Liver (tissue), 9 donors: Measurements from ENCODE around the gene NXPE2. TPM values are rescaled to one million over a fixed set of nuclear protein-coding genes. Genes with fewer than 3 reads are reported as not detected.

Experiments
- DNase-seq: peaks from one replicate; pipeline ENCODE4 v3.0.0-alpha.2; 2017; ENCODE audit warnings: low spot score
- H3K27ac ChIP-seq, 2 donors: one replicate each; pipeline ENCODE4 v1.7.0; 2013; ENCODE audit warnings: inconsistent platforms in 2 of 2, low read length in 2 of 2, control low read depth in 1 of 2, low read depth in 1 of 2, mild to moderate bottlenecking in 1 of 2
- H3K27me3 ChIP-seq, 4 donors: one replicate each; pipeline versions ENCODE4 v1.6.1 to v1.7.0; 2013; ENCODE audit warnings: low read length in 3 of 4, inconsistent platforms in 1 of 4, mild to moderate bottlenecking in 1 of 4, moderate library complexity in 1 of 4; ENCODE audit not compliant: control insufficient read depth in 4 of 4, insufficient read depth in 4 of 4
- H3K36me3 ChIP-seq, 4 donors: one replicate each; pipeline versions ENCODE4 v1.6.1 to v1.7.0; 2013; ENCODE audit warnings: low read length in 3 of 4, mild to moderate bottlenecking in 3 of 4, low read depth in 1 of 4, moderate library complexity in 1 of 4; ENCODE audit not compliant: control insufficient read depth in 4 of 4, insufficient read depth in 3 of 4
- H3K4me1 ChIP-seq, 4 donors: one replicate each; pipeline versions ENCODE4 v1.6.1 to v1.7.0; 2013; ENCODE audit warnings: low read length in 3 of 4, mild to moderate bottlenecking in 3 of 4, moderate library complexity in 1 of 4; ENCODE audit not compliant: control insufficient read depth in 4 of 4, insufficient read depth in 4 of 4
- H3K4me3 ChIP-seq, 3 donors: one replicate each; pipeline versions ENCODE4 v1.6.1 to v1.7.0; 2013; ENCODE audit warnings: low read length in 3 of 3, control low read depth in 1 of 3, low read depth in 1 of 3, mild to moderate bottlenecking in 1 of 3
- H3K9ac ChIP-seq, 2 donors: one replicate each; pipeline ENCODE4 v1.7.0; 2013; ENCODE audit warnings: low read length in 2 of 2, mild to moderate bottlenecking in 2 of 2, moderate library complexity in 2 of 2, control low read depth in 1 of 2, low read depth in 1 of 2
- H3K9me3 ChIP-seq, 4 donors: one replicate each; pipeline versions ENCODE4 v1.6.1 to v1.7.0; 2013; ENCODE audit warnings: low read length in 3 of 4; ENCODE audit not compliant: control insufficient read depth in 4 of 4
- ATF3 ChIP-seq: IDR thresholded peaks from 2 replicates; pipeline ENCODE4 v1.6.1; 2016; ENCODE audit warnings: antibody characterized with exemption
- EGR1 ChIP-seq, 2 donors: IDR thresholded peaks; 2 replicates each; pipeline ENCODE4 v1.6.1; 2016 to 2018; ENCODE audit warnings: antibody characterized with exemption in 2 of 2, low read depth in 2 of 2
- FOXA1 ChIP-seq: IDR thresholded peaks from 2 replicates; pipeline ENCODE4 v1.6.1; 2016; ENCODE audit warnings: antibody characterized with exemption
- FOXA2 ChIP-seq: IDR thresholded peaks from 2 replicates; pipeline ENCODE4 v1.6.1; 2016; ENCODE audit warnings: antibody characterized with exemption
- GABPA ChIP-seq, 2 donors: IDR thresholded peaks in 1 of 2; conservative IDR thresholded peaks in 1 of 2; 2 replicates each; pipeline ENCODE4 v1.6.1; 2016; ENCODE audit warnings: antibody characterized with exemption in 2 of 2, mild to moderate bottlenecking in 1 of 2, moderate library complexity in 1 of 2
- HNF4A ChIP-seq, 2 donors: conservative IDR thresholded peaks; 2 replicates each; pipeline ENCODE4 v1.6.1; 2016; ENCODE audit warnings: antibody characterized with exemption in 2 of 2, mild to moderate bottlenecking in 2 of 2
- HNF4G ChIP-seq: IDR thresholded peaks from 2 replicates; pipeline ENCODE4 v1.6.1; 2016; ENCODE audit warnings: antibody characterized with exemption
- MAX ChIP-seq: IDR thresholded peaks from 2 replicates; pipeline ENCODE4 v1.6.1; 2016; ENCODE audit warnings: antibody characterized with exemption
- NR2F2 ChIP-seq: IDR thresholded peaks from 2 replicates; pipeline ENCODE4 v1.6.1; 2016; ENCODE audit warnings: antibody characterized with exemption
- REST ChIP-seq: IDR thresholded peaks from 2 replicates; pipeline ENCODE4 v1.6.1; 2016; ENCODE audit warnings: antibody characterized with exemption, mild to moderate bottlenecking
- RXRA ChIP-seq, 2 donors: IDR thresholded peaks; 2 replicates each; pipeline ENCODE4 v1.6.1; 2017 to 2018; ENCODE audit warnings: antibody characterized with exemption in 2 of 2, mild to moderate bottlenecking in 1 of 2
- YY1 ChIP-seq: IDR thresholded peaks from 2 replicates; pipeline ENCODE4 v1.6.1; 2016; ENCODE audit warnings: antibody characterized with exemption, mild to moderate bottlenecking
- WGBS: extraction: QIAGEN DNeasy Blood & Tissue Kit; methylation state at CpG from one replicate; pipeline ENCODE4 v1.1.7; 2013; 5-methylcytosine and 5-hydroxymethylcytosine counted together
- polyA plus RNA-seq, 2 donors: library from polyadenylated mRNA; stranded (reverse) in 1 of 2; unstranded in 1 of 2; fragments of 200-250 nt in 1 of 2; fragments of >200 nt in 1 of 2; fragmentation: Nextera tagmentation in 1 of 2; extraction: Ambion mirVana in 1 of 2; gene quantifications; one replicate each; pipeline versions ENCODE4 v1.2.1 to v1.2.3, GENCODE V29; 2013 to 2015
- total RNA-seq, 2 donors: library from RNA; depleted of rRNA; stranded (reverse); fragments of >200 nt; gene quantifications; one replicate each; pipeline ENCODE4 v1.2.3, GENCODE V29; 2014
- donor health status: healthy.
- donor health status: healthy.
- donor health status: healthy.
- donor health status: healthy.
- donor health status: healthy.

Gene NXPE2
- total and polyA plus RNA-seq, 4 donors, result 0.05 TPM; not detected in 3

- H3K4me1 ChIP-seq, result no peaks in the 10 kb centered on the region
- no peak overlapping the region for H3K9ac ChIP-seq
- no peak overlapping the region for H3K27ac ChIP-seq
- no peaks in the 10 kb centered on the region for H3K27me3 ChIP-seq
- no peak overlapping the region for H3K4me3 ChIP-seq
- TF ChIP-seq EGR1 (IDR thresholded peaks at IDR 0.05; ENCODE audit: low read depth in 2 of 2) (no peak), MAX (no peak), HNF4A (conservative IDR thresholded peaks at IDR 0.05) (no peak)
- H3K9me3 ChIP-seq, result no peaks in the 10 kb centered on the region
- no peak for DNase-seq
- H3K36me3 ChIP-seq, result no peaks in the 10 kb centered on the region
These were observed 6.3 kb downstream of the NXPE2 start for GRCh38 chr11:114684636-114685035.

GRCh38 chr11:114685097-114685496, 6.8 kb downstream of the NXPE2 start:
- H3K27me3 ChIP-seq, result no peaks in the 10 kb centered on the region
- no peak for DNase-seq
- H3K4me1 ChIP-seq, result no peaks in the 10 kb centered on the region
- TF ChIP-seq FOXA2, result no peak
- TF ChIP-seq NR2F2, result no peak
- TF ChIP-seq HNF4G, result no peak
- TF ChIP-seq ATF3, result no peak
- TF ChIP-seq FOXA1, result no peak
- TF ChIP-seq HNF4A (conservative IDR thresholded peaks at IDR 0.05), result no peak
- no peak for TF ChIP-seq RXRA (IDR thresholded peaks at IDR 0.05)
- TF ChIP-seq REST, result no peak
- H3K9me3 ChIP-seq, result no peaks in the 10 kb centered on the region
- WGBS, result 86% methylated on average over 1 of the region's 1 CpG
- no peak overlapping the region for H3K27ac ChIP-seq
- no peaks in the 10 kb centered on the region for H3K36me3 ChIP-seq
- H3K4me3 ChIP-seq, result no peak overlapping the region
- no peak overlapping the region for H3K9ac ChIP-seq

- H3K4me1 ChIP-seq, result no peaks in the 10 kb centered on the region
- no peak overlapping the region for H3K27ac ChIP-seq
- DNase-seq, result no peak
These were observed 27.1 kb downstream of the NXPE2 start for GRCh38 chr11:114705280-114706024.

More at GRCh38 chr11:114705280-114706024, 27.1 kb downstream of the NXPE2 start:
- no peaks in the 10 kb centered on the region for H3K36me3 ChIP-seq
- TF ChIP-seq YY1, result no peak
- no peak for TF ChIP-seq HNF4A (conservative IDR thresholded peaks at IDR 0.05)
- TF ChIP-seq NR2F2, result no peak
- TF ChIP-seq HNF4G, result no peak
- no peak for TF ChIP-seq GABPA (IDR thresholded peaks at IDR 0.05 in 1 of 2, conservative IDR thresholded peaks at IDR 0.05 in 1 of 2)
- no peak for TF ChIP-seq MAX
- no peak for TF ChIP-seq EGR1 (IDR thresholded peaks at IDR 0.05; ENCODE audit: low read depth in 2 of 2)
- H3K27me3 ChIP-seq, result no peaks in the 10 kb centered on the region
- no peak overlapping the region for H3K4me3 ChIP-seq
- no peak overlapping the region for H3K9ac ChIP-seq
- 61% methylated on average over 4 of the region's 4 CpGs for WGBS
- H3K9me3 ChIP-seq, result no peaks in the 10 kb centered on the region
